Erythroblast (primary cell): ENCODE results near the gene CASP2.

Experiments
- GATA1 ChIP-seq: IDR thresholded peaks from 2 replicates; pipeline ENCODE4 v1.6.1; 2011; ENCODE audit warnings: low read depth, mild to moderate bottlenecking, control low read depth, low read length, moderate library complexity
- POLR2A ChIP-seq: IDR thresholded peaks from 2 replicates; pipeline ENCODE4 v1.6.1; 2011; ENCODE audit warnings: mild to moderate bottlenecking, low read length

DNA sequence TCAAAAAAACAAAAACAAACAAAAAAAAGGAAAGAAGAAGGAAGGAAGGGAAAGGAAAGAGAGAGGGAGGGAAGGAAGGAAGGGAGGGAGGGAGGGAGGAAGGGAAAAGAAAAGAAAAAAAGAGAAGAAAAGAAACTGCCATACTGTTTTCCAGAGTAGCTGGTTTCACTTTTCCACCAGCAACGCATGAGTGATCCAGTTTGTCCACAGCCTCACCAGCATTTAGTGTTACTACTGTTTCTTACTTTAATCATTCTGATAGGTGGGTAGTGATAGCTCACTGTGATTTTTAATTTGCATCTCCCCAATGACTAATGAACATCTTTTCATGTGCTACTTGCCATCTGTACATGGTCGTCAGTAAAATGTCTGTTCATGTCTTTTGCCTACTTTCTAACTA is 15.3 kb upstream of the CASP2 start:
- TF ChIP-seq POLR2A = no peak
- TF ChIP-seq GATA1 = no peak
